AML-193 (cell line): ENCODE results near the gene FOXO1.

ENCODE experiments used
- DNase-seq, 2 experiments: peaks; one replicate each; lab custom pipeline; 2025; lab: John Stamatoyannopoulos, UW

FOXO1 gene

GRCh38 chr13:40508767-40509342 is 157.6 kb downstream of the FOXO1 start:
- DNase-seq = no peak

GRCh38 chr13:40508127-40508526 is 158.3 kb downstream of the FOXO1 start:
- no peak for DNase-seq

DNA sequence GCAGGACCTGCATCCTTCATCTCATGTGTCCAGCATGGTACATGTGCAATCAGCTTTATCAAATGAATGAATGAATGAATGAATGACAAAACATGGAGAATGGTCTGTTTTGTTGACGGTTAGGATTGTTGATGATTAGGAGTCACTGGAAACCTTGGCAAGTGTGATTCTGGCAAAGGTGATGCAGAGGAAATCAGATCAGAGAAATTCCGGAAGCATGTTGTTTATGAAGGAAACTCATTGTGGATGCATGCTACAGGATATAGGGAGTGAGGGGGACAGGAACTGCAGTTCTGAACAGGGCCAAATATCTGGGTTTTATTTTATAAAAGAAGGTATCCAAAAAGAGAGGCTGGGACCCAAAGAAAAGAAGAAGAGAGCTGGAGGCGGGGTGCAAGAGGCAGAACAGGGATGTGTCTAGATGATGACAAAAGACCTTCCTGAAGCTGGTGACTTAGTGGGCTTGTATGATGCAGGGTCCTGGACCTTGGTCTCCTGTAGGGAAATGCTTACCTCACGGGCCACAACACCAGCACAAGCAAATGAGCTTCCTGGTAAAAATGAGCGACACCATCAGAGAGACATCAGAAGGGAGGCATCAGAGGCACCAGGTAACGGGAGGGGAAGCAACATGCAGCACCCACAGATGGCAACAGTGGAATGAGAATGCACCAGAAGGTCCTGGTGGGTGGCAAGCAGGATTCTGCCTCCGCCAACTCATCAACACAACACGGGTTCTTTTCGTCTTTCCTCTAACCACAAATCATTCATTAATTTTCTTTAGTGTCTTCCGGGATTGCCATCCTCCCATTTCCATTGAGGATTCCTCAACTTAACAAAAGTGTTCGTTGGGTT is 159.6 kb downstream of the FOXO1 start:
- no peak for DNase-seq
